Mesodermal cell (in vitro differentiated cells): Measurements from ENCODE around the gene RANBP9.

Source experiments
- H3K27ac ChIP-seq: 2 replicates; pipeline ENCODE4 v1.7.0; 2013; ENCODE audit warnings: mild to moderate bottlenecking, low read depth, low read length, moderate library complexity; ENCODE audit not compliant: severe bottlenecking
- H3K36me3 ChIP-seq: 2 replicates; pipeline ENCODE4 v1.7.1; 2013; ENCODE audit warnings: mild to moderate bottlenecking, low read length, moderate library complexity; ENCODE audit not compliant: control insufficient read depth, insufficient read depth
- H3K4me1 ChIP-seq: one replicate; pipeline ENCODE4 v1.7.1; 2013; ENCODE audit warnings: mild to moderate bottlenecking, low read length; ENCODE audit not compliant: insufficient read depth, control insufficient read depth, poor library complexity, severe bottlenecking
- H3K4me3 ChIP-seq: 2 replicates; pipeline ENCODE4 v1.7.0; 2013; ENCODE audit warnings: low read length, control low read depth, mild to moderate bottlenecking; ENCODE audit not compliant: insufficient read depth, poor library complexity, severe bottlenecking; ENCODE audit errors: extremely low read depth
- H3K9me3 ChIP-seq: 2 replicates; pipeline ENCODE4 v1.7.1; 2013; ENCODE audit warnings: mild to moderate bottlenecking, low read length, moderate library complexity; ENCODE audit not compliant: control insufficient read depth
- WGBS, 2 experiments: methylation state at CpG; one replicate each; pipeline ENCODE4 v1.1.5; 2013; ENCODE audit warnings: missing lambda C conversion rate in 2 of 2; ENCODE audit not compliant: insufficient coverage in 2 of 2; 5-methylcytosine and 5-hydroxymethylcytosine counted together

Gene RANBP9

GRCh38 chr6:13600036-13600435 is 111.6 kb downstream of the RANBP9 start:
- no peak overlapping the region for H3K4me3 ChIP-seq
- 90 to 100% methylated on average over 3 to 4 of the region's 6 CpGs for WGBS, 2 experiments

GRCh38 chr6:13597073-13597472 is 114.6 kb downstream of the RANBP9 start:
- H3K9me3 ChIP-seq: no peaks in the 10 kb centered on the region
- no peak overlapping the region for H3K4me3 ChIP-seq
- H3K4me1 ChIP-seq: peaks cover 7% of the 10 kb centered on the region
- no peak overlapping the region for H3K27ac ChIP-seq
- peaks cover 34% of the 10 kb centered on the region for H3K36me3 ChIP-seq
- 83 to 94% methylated on average over 1 to 4 of the region's 4 CpGs for WGBS, 2 experiments

More at GRCh38 chr6:13600036-13600435, 111.6 kb downstream of the RANBP9 start:
- Histone ChIP-seq H3K4me1 (no peaks in the 10 kb centered on the region), H3K36me3 (peaks cover 27% of the 10 kb centered on the region), H3K27ac (no peak overlapping the region), H3K9me3 (no peaks in the 10 kb centered on the region)

- peaks cover 7% of the 10 kb centered on the region for H3K4me1 ChIP-seq
- no peak overlapping the region for H3K4me3 ChIP-seq
- no peaks in the 10 kb centered on the region for H3K9me3 ChIP-seq
- no peak overlapping the region for H3K27ac ChIP-seq
- H3K36me3 ChIP-seq: peaks cover 32% of the 10 kb centered on the region
- WGBS, 2 experiments: 84 to 94% methylated on average over 4 to 5 of the region's 6 CpGs
These were observed 117.9 kb downstream of the RANBP9 start for GRCh38 chr6:13593720-13594119.

- peaks cover 7% of the 10 kb centered on the region for H3K4me1 ChIP-seq
These were observed 118.5 kb downstream of the RANBP9 start for GRCh38 chr6:13593103-13593502.

GRCh38 chr6:13591205-13591921 is 120.3 kb downstream of the RANBP9 start:
- peaks cover 17% of the 10 kb centered on the region for H3K4me1 ChIP-seq
- H3K4me3 ChIP-seq: no peak overlapping the region
- peaks cover 44% of the 10 kb centered on the region for H3K36me3 ChIP-seq
- no peak overlapping the region for H3K27ac ChIP-seq
- 98% methylated on average over 14 to 16 of the region's 21 CpGs for WGBS, 2 experiments
- H3K9me3 ChIP-seq: no peaks in the 10 kb centered on the region

More at GRCh38 chr6:13593103-13593502, 118.5 kb downstream of the RANBP9 start:
- H3K9me3 ChIP-seq: no peaks in the 10 kb centered on the region
- peaks cover 33% of the 10 kb centered on the region for H3K36me3 ChIP-seq
- no peak overlapping the region for H3K4me3 ChIP-seq
- 87 to 96% methylated on average over 6 of the region's 6 CpGs for WGBS, 2 experiments
- H3K27ac ChIP-seq: no peak overlapping the region

GRCh38 chr6:13590574-13591153 is 121.0 kb downstream of the RANBP9 start:
- Histone ChIP-seq H3K4me3 (no peak overlapping the region), H3K36me3 (peaks cover 40% of the 10 kb centered on the region), H3K27ac (no peak overlapping the region), H3K4me1 (peaks cover 17% of the 10 kb centered on the region), H3K9me3 (no peaks in the 10 kb centered on the region)
- 81 to 83% methylated on average over 1 of the region's 1 CpG for WGBS, 2 experiments

GRCh38 chr6:13589801-13590200 is 121.8 kb downstream of the RANBP9 start:
- Histone ChIP-seq H3K4me3 (no peak overlapping the region), H3K27ac (no peak overlapping the region), H3K36me3 (peaks cover 32% of the 10 kb centered on the region), H3K9me3 (no peaks in the 10 kb centered on the region), H3K4me1 (peaks cover 17% of the 10 kb centered on the region)
- WGBS, 2 experiments: 88 to 97% methylated on average over 7 to 8 of the region's 9 CpGs

- H3K4me1 ChIP-seq: peaks cover 11% of the 10 kb centered on the region
- WGBS, 2 experiments: 87 to 94% methylated on average over 5 to 7 of the region's 7 CpGs
- H3K4me3 ChIP-seq: no peak overlapping the region
- H3K9me3 ChIP-seq: no peaks in the 10 kb centered on the region
- H3K27ac ChIP-seq: no peak overlapping the region
- H3K36me3 ChIP-seq: peaks cover 33% of the 10 kb centered on the region
These were observed 124.8 kb downstream of the RANBP9 start for GRCh38 chr6:13586603-13587542.

GRCh38 chr6:13581700-13582229 is 129.9 kb downstream of the RANBP9 start:
- Histone ChIP-seq H3K27ac (no peak overlapping the region), H3K9me3 (peaks cover 9% of the 10 kb centered on the region), H3K4me1 (peaks cover 3% of the 10 kb centered on the region), H3K4me3 (no peak overlapping the region), H3K36me3 (peaks cover 19% of the 10 kb centered on the region)
- 88 to 97% methylated on average over 8 of the region's 9 CpGs for WGBS, 2 experiments

GRCh38 chr6:13579911-13580310 is 131.7 kb downstream of the RANBP9 start:
- H3K4me3 ChIP-seq: no peak overlapping the region
- H3K9me3 ChIP-seq: peaks cover 11% of the 10 kb centered on the region
- no peaks in the 10 kb centered on the region for H3K4me1 ChIP-seq
- peaks cover 19% of the 10 kb centered on the region for H3K36me3 ChIP-seq
- no peak overlapping the region for H3K27ac ChIP-seq
- WGBS, 2 experiments: no CpG with 5 or more reads among the region's 1 CpG
